ENCODE results near the gene RACK1.
A peak's percentile ranks its signal among the peaks of the same experiment; 100 is the strongest.

The RACK1 gene

DNA sequence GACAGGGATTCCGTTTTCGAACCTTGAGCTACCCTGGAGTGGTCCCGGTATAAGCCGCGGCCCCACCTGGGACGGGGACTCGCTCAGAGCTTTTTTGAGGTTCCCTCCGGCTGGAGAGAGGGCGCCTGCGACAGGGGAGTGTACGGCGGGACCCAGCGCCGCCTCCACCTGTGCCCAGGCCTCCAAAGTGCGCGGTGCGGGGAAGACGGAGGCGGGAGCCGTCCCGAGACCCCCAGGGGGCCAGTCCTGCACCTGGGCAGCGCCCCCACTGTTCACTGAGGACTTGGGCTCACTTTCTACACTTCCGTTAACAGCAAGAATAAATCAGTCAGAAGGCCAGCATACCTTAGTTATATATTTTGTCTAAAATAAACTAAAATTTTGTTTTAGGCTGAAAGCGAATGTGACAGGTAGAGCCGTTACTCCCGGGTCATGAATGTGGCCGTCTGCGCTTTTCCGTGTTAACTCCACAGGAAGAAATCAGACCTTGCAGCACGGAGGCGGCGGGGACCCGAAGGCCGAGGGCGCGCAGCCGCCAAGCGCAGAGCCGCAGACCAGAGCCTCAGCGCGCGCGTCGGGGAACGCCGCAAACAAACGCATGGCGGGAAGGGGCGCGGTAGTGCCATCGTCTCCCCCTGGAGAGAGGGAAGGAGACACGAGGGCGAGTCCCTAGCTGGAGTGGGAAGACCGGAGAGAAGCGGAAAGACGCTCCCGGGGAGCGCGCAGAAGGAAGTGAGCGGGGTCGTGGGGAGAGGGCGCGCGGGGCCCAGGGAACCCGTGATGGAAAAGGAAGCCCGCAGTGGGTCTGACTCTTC is 52.8 kb downstream of the RACK1 start:
- TF ChIP-seq, protein P1, sequence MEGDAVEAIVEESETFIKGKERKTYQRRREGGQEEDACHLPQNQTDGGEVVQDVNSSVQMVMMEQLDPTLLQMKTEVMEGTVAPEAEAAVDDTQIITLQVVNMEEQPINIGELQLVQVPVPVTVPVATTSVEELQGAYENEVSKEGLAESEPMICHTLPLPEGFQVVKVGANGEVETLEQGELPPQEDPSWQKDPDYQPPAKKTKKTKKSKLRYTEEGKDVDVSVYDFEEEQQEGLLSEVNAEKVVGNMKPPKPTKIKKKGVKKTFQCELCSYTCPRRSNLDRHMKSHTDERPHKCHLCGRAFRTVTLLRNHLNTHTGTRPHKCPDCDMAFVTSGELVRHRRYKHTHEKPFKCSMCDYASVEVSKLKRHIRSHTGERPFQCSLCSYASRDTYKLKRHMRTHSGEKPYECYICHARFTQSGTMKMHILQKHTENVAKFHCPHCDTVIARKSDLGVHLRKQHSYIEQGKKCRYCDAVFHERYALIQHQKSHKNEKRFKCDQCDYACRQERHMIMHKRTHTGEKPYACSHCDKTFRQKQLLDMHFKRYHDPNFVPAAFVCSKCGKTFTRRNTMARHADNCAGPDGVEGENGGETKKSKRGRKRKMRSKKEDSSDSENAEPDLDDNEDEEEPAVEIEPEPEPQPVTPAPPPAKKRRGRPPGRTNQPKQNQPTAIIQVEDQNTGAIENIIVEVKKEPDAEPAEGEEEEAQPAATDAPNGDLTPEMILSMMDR (IDR thresholded peaks at IDR 0.05; ENCODE audit: control insufficient read depth, insufficient read depth, low read depth, low read length, missing control alignments): no peak
- H3K4me3 ChIP-seq (ENCODE audit: control insufficient read depth, low read depth, low read length): peak overlapping the region; percentile 78

DNA sequence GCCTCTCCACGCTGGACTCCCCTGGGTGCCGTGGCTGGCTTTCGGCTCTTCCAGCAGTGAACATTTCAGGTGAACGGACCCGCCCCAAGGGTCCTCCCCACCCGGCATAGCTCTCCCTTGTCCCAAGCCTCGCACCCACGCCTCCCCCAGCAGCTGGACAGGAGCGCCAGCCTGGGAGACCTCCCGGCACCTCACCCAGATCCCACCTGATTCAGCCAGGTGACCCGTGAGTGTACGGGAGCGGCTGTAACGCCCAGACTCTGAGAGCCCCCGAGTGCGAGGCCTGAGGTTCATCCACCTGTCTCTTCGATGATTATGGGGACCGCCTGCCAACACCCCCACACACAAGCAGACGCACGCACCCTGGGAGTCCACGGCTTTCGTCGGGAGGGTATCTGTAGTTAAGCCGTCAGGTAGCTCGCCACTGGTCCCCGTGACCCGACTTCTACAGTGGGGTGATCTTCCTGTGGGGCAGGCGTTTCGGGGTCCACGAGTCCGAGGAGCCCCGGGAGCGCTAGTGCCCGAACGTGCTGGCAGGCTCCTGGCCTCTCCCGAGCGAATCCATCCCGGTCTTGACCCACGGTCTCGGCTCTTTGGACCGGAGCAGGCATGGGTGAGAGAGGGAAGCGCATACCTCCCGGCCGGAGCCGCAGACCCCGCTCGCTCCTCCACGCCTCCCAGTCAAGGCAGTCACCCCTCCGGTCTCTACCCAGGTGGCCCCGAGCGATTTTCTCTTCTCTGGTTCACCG is 53.6 kb downstream of the RACK1 start:
- no peak for DNase-seq (ENCODE audit: low read depth)
- H3K4me3 ChIP-seq (ENCODE audit: control insufficient read depth, low read depth, low read length): peak overlapping the region; percentile 78
- TF ChIP-seq, protein P1 (IDR thresholded peaks at IDR 0.05; ENCODE audit: control insufficient read depth, insufficient read depth, low read depth, low read length, missing control alignments): no peak

More for the DNA sequence above, 52.8 kb downstream of the RACK1 start:
- no peak for DNase-seq (ENCODE audit: low read depth)

DNA sequence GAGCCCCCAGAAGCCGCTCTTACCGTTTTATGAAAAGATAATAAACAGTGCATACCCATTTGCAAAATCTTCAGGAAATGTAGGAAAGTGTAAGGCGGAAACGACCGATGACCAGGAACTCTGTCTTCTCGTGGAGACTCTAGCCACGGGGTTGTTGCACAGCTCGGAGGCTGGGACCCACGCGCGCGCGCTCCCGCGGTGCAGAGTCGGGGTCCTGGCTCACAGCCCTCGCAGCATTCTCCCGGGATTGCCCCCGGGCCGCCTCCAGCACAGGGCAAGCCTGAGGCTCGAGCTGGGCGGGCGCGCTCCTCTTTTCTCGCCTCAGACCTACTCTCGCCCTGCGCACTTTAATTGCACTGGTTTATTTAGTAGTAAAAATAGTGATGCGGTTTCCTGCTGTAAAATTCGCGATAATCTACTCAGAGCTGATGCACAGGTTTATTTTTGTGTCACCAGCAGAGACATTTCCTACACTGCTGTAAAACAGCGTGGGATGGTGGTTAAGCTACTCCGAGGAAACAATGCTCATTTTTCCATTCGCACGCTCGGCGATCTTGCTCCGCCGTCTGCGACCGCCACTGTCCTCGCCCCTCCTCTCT is 54.2 kb downstream of the RACK1 start:
- TF ChIP-seq, protein P1 (IDR thresholded peaks at IDR 0.05; ENCODE audit: control insufficient read depth, insufficient read depth, low read depth, low read length, missing control alignments): no peak
- no peak for DNase-seq (ENCODE audit: low read depth)
- H3K4me3 ChIP-seq (ENCODE audit: control insufficient read depth, low read depth, low read length): peak overlapping the region; percentile 78

DNA sequence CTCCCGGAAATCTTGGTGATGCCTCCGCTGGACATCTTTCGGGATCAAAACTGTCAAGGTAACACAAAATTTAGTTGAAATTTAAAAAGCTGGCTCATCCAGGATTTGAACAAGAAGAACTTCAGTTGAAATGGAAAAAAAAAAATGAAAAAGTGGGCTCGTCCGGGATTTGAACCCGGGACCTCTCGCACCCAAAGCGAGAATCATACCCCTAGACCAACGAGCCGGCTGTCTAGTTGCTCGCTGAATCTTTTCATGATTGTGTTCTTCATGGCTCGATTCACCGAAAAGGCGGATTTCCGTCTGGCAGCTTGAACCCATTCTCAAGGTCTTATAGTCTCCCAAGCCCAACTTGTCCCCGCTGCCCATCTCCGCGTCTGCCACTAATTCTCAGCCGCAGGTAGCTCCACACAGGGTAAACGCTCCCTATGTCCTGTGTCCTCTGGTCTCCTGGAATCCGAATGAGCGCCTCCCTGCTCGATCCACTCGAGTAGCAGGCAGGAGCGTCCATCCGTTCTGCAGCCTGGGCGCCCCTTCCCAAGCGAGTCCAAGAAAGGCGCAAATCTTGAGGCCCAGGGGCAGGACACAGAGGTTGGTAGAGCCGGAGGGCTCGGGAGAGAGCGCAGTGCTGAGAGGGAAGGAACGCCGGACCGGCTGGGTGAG is 54.9 kb downstream of the RACK1 start:
- no peak for DNase-seq (ENCODE audit: low read depth)
- H3K4me3 ChIP-seq (ENCODE audit: control insufficient read depth, low read depth, low read length): peak overlapping the region; percentile 78
- TF ChIP-seq, protein P1 (IDR thresholded peaks at IDR 0.05; ENCODE audit: control insufficient read depth, insufficient read depth, low read depth, low read length, missing control alignments): no peak

DNA sequence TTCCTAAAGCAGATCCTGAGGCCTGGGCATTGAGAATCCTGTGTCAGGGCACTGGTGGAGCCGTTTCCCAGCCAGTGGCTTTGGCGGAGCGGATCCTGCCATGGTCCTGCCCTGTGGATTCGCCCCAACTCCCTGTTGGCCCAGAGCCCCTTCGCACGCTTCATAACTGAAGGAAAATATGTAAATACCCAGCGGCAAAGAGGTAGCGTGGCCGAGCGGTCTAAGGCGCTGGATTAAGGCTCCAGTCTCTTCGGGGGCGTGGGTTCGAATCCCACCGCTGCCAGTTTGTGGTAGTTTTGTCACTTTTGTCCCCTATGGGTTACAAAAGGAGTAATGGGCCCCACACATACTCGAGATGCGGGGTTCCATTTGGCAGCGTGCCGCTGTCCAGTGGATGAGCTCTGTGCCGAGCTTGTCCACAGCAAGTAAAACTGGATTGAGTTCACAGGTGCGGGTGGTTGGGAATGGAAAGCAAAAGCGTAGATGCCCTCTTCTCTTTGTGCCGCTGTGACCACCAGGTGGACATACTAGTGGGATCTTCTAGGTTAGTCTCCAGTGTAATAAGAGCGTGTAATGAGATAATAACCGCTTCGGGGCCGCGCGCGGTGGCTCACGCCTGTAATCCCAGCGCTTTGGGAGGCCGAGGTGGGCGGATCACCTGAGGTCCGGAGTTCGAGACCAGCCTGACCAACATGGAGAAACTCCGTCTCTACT is 56.0 kb downstream of the RACK1 start:
- no peak for DNase-seq (ENCODE audit: low read depth)
- TF ChIP-seq, protein P1 (IDR thresholded peaks at IDR 0.05; ENCODE audit: control insufficient read depth, insufficient read depth, low read depth, low read length, missing control alignments): peak; percentile 19

More for the DNA sequence above, 56.0 kb downstream of the RACK1 start:
- peak overlapping the region; percentile 0; the same call in 1 of the 2 replicates for H3K4me3 ChIP-seq (ENCODE audit: control insufficient read depth, low read depth, low read length)
